Neural crest cell (in vitro differentiated cells): Measurements from ENCODE around the gene FOXP1. TPM values are rescaled to one million over a fixed set of nuclear protein-coding genes. Genes with fewer than 3 reads are reported as not detected.

Source experiments
- DNase-seq: peaks from one replicate; pipeline ENCODE4 v3.0.0; 2021; ENCODE audit warnings: low read depth, mixed read lengths, low spot score
- H3K27ac Mint-ChIP-seq: one replicate; pipeline ENCODE4 v1.8.0; 2021; ENCODE audit warnings: mild to moderate bottlenecking, mixed read lengths; ENCODE audit not compliant: unreplicated experiment
- H3K27me3 Mint-ChIP-seq: 2 replicates; pipeline ENCODE4 v1.8.0; 2021; ENCODE audit warnings: low read depth, mild to moderate bottlenecking, mixed read lengths
- H3K36me3 Mint-ChIP-seq: 2 replicates; pipeline ENCODE4 v1.8.0; 2021; ENCODE audit warnings: low read depth, mild to moderate bottlenecking, mixed read lengths
- H3K4me1 Mint-ChIP-seq: 2 replicates; pipeline ENCODE4 v1.8.0; 2021; ENCODE audit warnings: mixed read lengths
- H3K4me3 Mint-ChIP-seq: one replicate; pipeline ENCODE4 v1.8.0; 2021; ENCODE audit warnings: mild to moderate bottlenecking, mixed read lengths
- H3K9me3 Mint-ChIP-seq: 2 replicates; pipeline ENCODE4 v1.8.0; 2021; ENCODE audit warnings: mixed read lengths
- total RNA-seq: library from RNA; stranded (reverse); gene quantifications from 2 replicates; pipeline ENCODE4 v1.2.1, GENCODE V29; 2021
- TF ChIP-seq, protein P1 (sequence below): fragments of 200-600 bp; sonication (generic); conservative IDR thresholded peaks from 2 replicates; pipeline ENCODE4 v1.5.0; 2021; ENCODE audit warnings: antibody characterized with exemption, mild to moderate bottlenecking

Gene FOXP1
- total RNA-seq, 1 donor from 2014 or later: 22.8 TPM

DNA sequence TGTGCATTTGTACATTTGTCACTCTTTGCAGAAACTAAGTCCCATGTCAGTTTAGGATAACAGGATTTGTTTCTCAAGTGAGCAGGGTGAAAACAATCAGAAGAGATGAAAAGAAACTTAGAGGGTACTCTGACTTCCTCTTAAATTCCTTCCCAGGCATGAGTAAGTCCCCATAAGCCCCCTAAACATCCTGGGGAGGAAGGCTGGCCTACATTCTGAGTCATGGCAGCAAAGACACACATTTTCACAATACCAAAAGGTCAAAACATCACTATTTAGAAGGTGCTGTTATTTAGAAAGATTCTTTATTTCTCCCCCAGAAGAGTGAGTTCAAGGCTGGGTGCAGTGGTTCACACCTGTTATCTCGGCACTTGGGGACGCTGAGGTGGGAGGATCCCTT is 7.6 kb upstream of the FOXP1 start:
- H3K9me3 Mint-ChIP-seq: peaks cover 3% of the 10 kb centered on the region
- no peaks in the 10 kb centered on the region for H3K4me1 Mint-ChIP-seq
- H3K4me3 Mint-ChIP-seq: no peak overlapping the region
- TF ChIP-seq, protein P1, sequence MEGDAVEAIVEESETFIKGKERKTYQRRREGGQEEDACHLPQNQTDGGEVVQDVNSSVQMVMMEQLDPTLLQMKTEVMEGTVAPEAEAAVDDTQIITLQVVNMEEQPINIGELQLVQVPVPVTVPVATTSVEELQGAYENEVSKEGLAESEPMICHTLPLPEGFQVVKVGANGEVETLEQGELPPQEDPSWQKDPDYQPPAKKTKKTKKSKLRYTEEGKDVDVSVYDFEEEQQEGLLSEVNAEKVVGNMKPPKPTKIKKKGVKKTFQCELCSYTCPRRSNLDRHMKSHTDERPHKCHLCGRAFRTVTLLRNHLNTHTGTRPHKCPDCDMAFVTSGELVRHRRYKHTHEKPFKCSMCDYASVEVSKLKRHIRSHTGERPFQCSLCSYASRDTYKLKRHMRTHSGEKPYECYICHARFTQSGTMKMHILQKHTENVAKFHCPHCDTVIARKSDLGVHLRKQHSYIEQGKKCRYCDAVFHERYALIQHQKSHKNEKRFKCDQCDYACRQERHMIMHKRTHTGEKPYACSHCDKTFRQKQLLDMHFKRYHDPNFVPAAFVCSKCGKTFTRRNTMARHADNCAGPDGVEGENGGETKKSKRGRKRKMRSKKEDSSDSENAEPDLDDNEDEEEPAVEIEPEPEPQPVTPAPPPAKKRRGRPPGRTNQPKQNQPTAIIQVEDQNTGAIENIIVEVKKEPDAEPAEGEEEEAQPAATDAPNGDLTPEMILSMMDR: no peak
- DNase-seq: no peak
- H3K36me3 Mint-ChIP-seq: peaks cover 2% of the 10 kb centered on the region
- H3K27me3 Mint-ChIP-seq: no peaks in the 10 kb centered on the region
- H3K27ac Mint-ChIP-seq: no peak overlapping the region

GRCh38 chr3:71589132-71589531 is 5.6 kb upstream of the FOXP1 start:
- Mint-ChIP-seq H3K4me1 (peaks cover 11% of the 10 kb centered on the region), H3K36me3 (peaks cover 2% of the 10 kb centered on the region), H3K27ac (no peak overlapping the region), H3K4me3 (no peak overlapping the region), H3K27me3 (peaks cover 15% of the 10 kb centered on the region), H3K9me3 (peaks cover 3% of the 10 kb centered on the region)
- TF ChIP-seq, protein P1: no peak
- no peak for DNase-seq

GRCh38 chr3:71587958-71588357 is 4.4 kb upstream of the FOXP1 start:
- peaks cover 3% of the 10 kb centered on the region for H3K9me3 Mint-ChIP-seq
- peaks cover 16% of the 10 kb centered on the region for H3K27me3 Mint-ChIP-seq
- DNase-seq: no peak
- peaks cover 2% of the 10 kb centered on the region for H3K36me3 Mint-ChIP-seq
- no peak overlapping the region for H3K27ac Mint-ChIP-seq
- TF ChIP-seq, protein P1: no peak
- peaks cover 12% of the 10 kb centered on the region for H3K4me1 Mint-ChIP-seq
- no peak overlapping the region for H3K4me3 Mint-ChIP-seq

- Mint-ChIP-seq H3K36me3 (peaks cover 2% of the 10 kb centered on the region), H3K27ac (no peak overlapping the region), H3K9me3 (peaks cover 3% of the 10 kb centered on the region), H3K27me3 (peaks cover 24% of the 10 kb centered on the region), H3K4me1 (peaks cover 12% of the 10 kb centered on the region), H3K4me3 (no peak overlapping the region)
- no peak for DNase-seq
- TF ChIP-seq, protein P1: peak; percentile 21
These were observed 3.3 kb upstream of the FOXP1 start for GRCh38 chr3:71586810-71587242.

DNA sequence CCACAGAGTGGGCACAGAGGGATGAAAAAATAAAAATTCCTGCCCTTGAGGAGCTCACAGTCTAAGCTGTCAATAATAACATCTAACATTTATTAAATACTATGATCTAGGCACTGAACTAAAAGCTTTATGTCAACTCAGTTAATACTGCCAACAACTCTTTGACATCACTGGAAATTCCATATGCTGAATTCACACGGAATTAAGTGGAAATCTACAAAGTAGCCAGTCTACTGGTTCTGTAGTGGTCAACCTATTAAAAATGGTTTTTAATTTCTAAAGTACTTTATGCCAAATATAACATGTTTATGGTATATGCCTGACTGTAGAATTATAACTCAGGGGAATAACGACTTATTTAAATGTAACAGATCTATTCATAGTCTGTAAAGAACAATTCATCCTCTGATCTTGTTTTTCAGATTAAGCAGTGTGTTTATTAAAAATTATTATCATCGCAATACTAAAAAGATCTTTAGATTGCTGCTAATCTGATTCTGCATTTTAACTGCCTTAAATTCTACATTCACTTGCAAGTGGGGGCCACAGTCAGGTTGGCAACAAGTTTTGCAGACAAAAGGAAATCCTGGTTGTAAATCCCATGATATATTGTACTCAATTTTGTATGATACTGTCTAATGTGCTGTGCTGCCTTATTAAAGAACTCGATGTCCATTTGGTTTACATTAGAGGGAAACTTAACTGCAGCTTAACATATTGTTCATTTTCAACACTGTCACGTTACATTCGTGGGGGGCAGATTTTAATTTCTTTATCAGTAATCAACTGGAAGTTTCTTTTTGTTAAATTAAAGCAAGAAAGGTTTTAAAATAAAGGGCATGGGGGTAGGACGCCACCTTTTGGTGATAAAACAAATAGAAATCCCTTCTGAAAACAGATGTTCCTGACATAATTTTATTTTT is 2.6 kb upstream of the FOXP1 start:
- Mint-ChIP-seq H3K36me3 (peaks cover 2% of the 10 kb centered on the region), H3K27ac (no peak overlapping the region), H3K9me3 (peaks cover 3% of the 10 kb centered on the region), H3K4me3 (peak overlapping the region; percentile 93), H3K27me3 (peaks cover 29% of the 10 kb centered on the region), H3K4me1 (peaks cover 13% of the 10 kb centered on the region)
- TF ChIP-seq, protein P1: peak; percentile 80
- DNase-seq: no peak
